Measurements from ENCODE around the gene KIRREL3. TPM values are rescaled to one million over a fixed set of nuclear protein-coding genes. Genes with fewer than 3 reads are reported as not detected.

The KIRREL3 gene
- total and polyA plus RNA-seq, 2 donors (not counting 3 experiments of a cell fraction or from before 2014, with no cell fraction given), result not detected

DNA sequence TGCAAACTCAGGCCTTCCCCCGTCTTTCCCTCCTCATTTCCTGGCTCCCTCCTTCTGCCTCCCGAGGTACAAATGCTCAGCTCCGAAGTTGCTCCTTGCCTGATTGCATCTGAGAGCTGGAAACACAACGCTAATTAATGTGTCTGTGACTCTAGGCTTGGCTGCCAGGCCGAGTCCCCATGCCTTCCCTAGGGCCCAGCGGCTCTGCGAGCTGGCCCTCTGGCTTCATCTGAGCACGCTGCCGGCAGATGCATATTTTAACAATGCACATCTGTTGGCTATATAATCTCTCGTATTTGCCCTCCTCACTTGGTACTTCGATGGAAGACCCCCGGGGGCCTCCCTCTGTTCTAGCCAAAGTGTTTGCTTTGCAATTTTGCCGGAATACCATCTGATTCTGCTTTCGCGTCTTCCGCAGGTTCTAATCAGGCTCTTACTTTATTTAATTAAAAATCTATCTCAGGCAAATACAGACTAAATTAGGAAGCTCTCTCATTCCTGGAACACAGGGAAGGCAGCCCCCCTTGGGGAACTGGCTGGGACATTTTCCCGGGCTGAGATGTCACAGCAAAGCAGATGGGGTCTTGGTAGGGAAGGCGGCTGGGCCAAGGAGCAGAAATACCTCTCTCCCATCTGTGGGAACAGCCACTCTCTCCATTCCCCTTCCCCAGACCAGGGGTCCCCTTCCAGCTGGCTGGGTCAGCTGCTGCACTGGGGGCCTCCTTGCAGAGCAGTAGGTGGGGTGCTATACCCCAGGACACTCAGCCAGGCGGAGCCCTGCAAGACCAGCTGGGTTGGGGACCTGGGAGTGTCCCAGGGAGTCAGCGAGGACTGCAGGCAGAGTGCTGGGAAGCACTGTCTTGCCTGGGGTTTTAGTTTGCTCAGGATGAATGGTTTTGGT, 482.2 kb downstream of the KIRREL3 start:
- H4K20me1 ChIP-seq (replicated peaks; ENCODE audit: control insufficient read depth, extremely low read depth, insufficient read depth, low read length), result no peaks in the 10 kb centered on the region
- H3K9ac ChIP-seq (replicated peaks; ENCODE audit: extremely low read depth, insufficient read depth, low read length), result no peak overlapping the region
- no peak overlapping the region for H3K4me3 ChIP-seq (replicated peaks in 1 of 3; ENCODE audit: insufficient read depth in 1 of 3, low read depth in 1 of 3, low read length in 3 of 3)
- no peaks in the 10 kb centered on the region for H3K27me3 ChIP-seq (ENCODE audit: control insufficient read depth in 2 of 2, insufficient read depth in 2 of 2, low read length in 2 of 2)
- CTCF ChIA-PET, result interaction anchor here (0.8 to 1.2 kb wide), 2 partner anchors 8 to 38 kb away, joined by 3 read pairs; no protein-coding TSS in a partner anchor
- H3K36me3 ChIP-seq (ENCODE audit: control insufficient read depth in 2 of 2, extremely low read depth in 1 of 2, insufficient read depth in 2 of 2, low read length in 2 of 2), result no peaks in the 10 kb centered on the region
- H2AFZ ChIP-seq (ENCODE audit: low read depth, low read length), result no peak overlapping the region
- POLR2A ChIA-PET, result no interaction called here
- H3K27ac ChIP-seq (ENCODE audit: insufficient read depth, low read depth, low read length), result no peak overlapping the region
- dilution Hi-C loops (cut with MboI; ENCODE audit: extremely low pct_ligation_motif_present, low sequenced_read_pairs) (no loop called here), intact Hi-C loops (cut with micrococcal nuclease) (no loop called here)
- DNase-seq (ENCODE audit: low read depth, low spot score) (no peak), FAIRE-seq (no peak)
- no peaks in the 10 kb centered on the region for H3K4me1 ChIP-seq (ENCODE audit: control insufficient read depth, extremely low read depth, insufficient read depth, low read length)
- H3K9me1 ChIP-seq (replicated peaks; ENCODE audit: control insufficient read depth, extremely low read depth, insufficient read depth, low read length), result no peaks in the 10 kb centered on the region
- no peak for TF ChIP-seq MYC (IDR thresholded peaks at IDR 0.05; ENCODE audit: low read depth, low read length)
- no peak overlapping the region for H3K4me2 ChIP-seq (ENCODE audit: insufficient read depth, low read length)
- H3K9me3 ChIP-seq (replicated peaks; ENCODE audit: control insufficient read depth, insufficient read depth, low read length), result no peaks in the 10 kb centered on the region
- H3K79me2 ChIP-seq (ENCODE audit: control insufficient read depth, insufficient read depth, low read length), result no peaks in the 10 kb centered on the region
- BruUV-seq (replicated peaks), result no TSS peak

DNA sequence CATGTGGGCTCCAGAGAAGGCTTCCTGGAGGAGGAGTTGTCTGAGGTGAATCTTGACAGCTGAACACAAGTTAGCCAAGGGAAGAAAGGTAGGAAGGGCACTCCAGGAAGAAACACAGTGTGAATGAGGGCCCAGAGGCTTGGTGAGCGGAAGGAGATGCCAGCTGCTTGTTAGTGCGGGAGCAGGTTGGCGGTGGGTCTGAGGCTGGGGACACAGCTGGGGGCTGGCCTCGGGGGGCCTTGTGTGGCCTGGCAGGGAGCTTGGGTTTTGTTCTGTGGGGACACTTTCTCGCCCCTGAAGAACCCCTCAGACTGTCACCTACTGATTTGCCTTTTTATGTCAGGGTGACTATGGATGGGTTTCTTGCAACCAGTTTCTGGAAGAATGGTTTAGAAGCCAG, 485.1 kb downstream of the KIRREL3 start:
- no TSS peak for BruUV-seq (replicated peaks)
- no peak overlapping the region for H3K9ac ChIP-seq (replicated peaks; ENCODE audit: extremely low read depth, insufficient read depth, low read length)
- FAIRE-seq, result no peak
- H3K9me1 ChIP-seq (replicated peaks; ENCODE audit: control insufficient read depth, extremely low read depth, insufficient read depth, low read length), result no peaks in the 10 kb centered on the region
- H3K4me2 ChIP-seq (ENCODE audit: insufficient read depth, low read length), result no peak overlapping the region
- no peaks in the 10 kb centered on the region for H3K9me3 ChIP-seq (replicated peaks; ENCODE audit: control insufficient read depth, insufficient read depth, low read length)
- no peak for DNase-seq (ENCODE audit: low read depth, low spot score)
- no peak overlapping the region for H2AFZ ChIP-seq (ENCODE audit: low read depth, low read length)
- POLR2A ChIA-PET, result no interaction called here
- CTCF ChIA-PET, result no interaction called here
- intact Hi-C loops (cut with micrococcal nuclease), result no loop called here
- no peaks in the 10 kb centered on the region for H3K36me3 ChIP-seq (ENCODE audit: control insufficient read depth in 2 of 2, extremely low read depth in 1 of 2, insufficient read depth in 2 of 2, low read length in 2 of 2)
- H4K20me1 ChIP-seq (replicated peaks; ENCODE audit: control insufficient read depth, extremely low read depth, insufficient read depth, low read length), result no peaks in the 10 kb centered on the region
- no peaks in the 10 kb centered on the region for H3K4me1 ChIP-seq (ENCODE audit: control insufficient read depth, extremely low read depth, insufficient read depth, low read length)
- H3K27me3 ChIP-seq (ENCODE audit: control insufficient read depth in 2 of 2, insufficient read depth in 2 of 2, low read length in 2 of 2), result no peaks in the 10 kb centered on the region
- no peaks in the 10 kb centered on the region for H3K79me2 ChIP-seq (ENCODE audit: control insufficient read depth, insufficient read depth, low read length)
- TF ChIP-seq CTCF (IDR thresholded peaks at IDR 0.05; ENCODE audit: extremely low read depth in 1 of 2, insufficient read depth in 1 of 2, low read depth in 1 of 2, low read length in 2 of 2) (no peak), JUN (IDR thresholded peaks at IDR 0.05; ENCODE audit: borderline replicate concordance, insufficient read depth, insufficient read length, low read depth) (no peak), POLR2A (IDR thresholded peaks at IDR 0.05; ENCODE audit: low read depth, low read length) (no peak)
- TF ChIP-seq, protein P1, sequence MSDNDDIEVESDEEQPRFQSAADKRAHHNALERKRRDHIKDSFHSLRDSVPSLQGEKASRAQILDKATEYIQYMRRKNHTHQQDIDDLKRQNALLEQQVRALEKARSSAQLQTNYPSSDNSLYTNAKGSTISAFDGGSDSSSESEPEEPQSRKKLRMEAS (IDR thresholded peaks at IDR 0.05; ENCODE audit: insufficient read depth, insufficient read length), result no peak
- no peak overlapping the region for H3K4me3 ChIP-seq (replicated peaks in 1 of 3; ENCODE audit: insufficient read depth in 1 of 3, low read depth in 1 of 3, low read length in 3 of 3)
- no peak overlapping the region for H3K27ac ChIP-seq (ENCODE audit: insufficient read depth, low read depth, low read length)
- dilution Hi-C loops (cut with MboI; ENCODE audit: extremely low pct_ligation_motif_present, low sequenced_read_pairs), result no loop called here

Measured in endothelial cell of umbilical vein (primary cell).